ENCODE measurements around the gene ST6GALNAC4.

- TF ChIP-seq CTCF (conservative IDR thresholded peaks at IDR 0.05; ENCODE audit: low read length) (no peak), EZH2phosphoT487 (IDR thresholded peaks at IDR 0.05; ENCODE audit: borderline replicate concordance, low read depth, low read length) (no peak)
Observed at GRCh38 chr9:127883959-127884358, 32.9 kb downstream of the ST6GALNAC4 start.

Measured in OCI-LY7 (cell line).